ENCODE measurements around the gene IL10RB.

Gene IL10RB

DNA sequence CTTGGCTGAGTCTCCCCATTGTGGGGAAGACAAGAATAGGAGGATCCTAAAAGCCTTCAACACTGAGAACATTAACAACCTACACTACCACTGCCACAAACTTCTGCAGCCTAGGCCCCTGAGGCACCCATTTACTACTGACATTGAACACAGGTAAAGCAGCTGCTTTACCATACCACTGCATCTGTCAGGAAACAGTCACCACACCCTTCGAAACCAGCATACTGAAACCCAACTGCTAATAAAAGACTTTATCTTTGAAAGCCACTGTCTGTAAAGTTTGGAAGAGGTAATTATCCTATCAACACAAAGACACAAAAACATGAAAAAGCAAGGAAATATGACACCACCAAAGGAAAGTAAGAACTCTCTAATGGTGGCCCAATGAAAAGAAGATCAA lies 66.0 kb downstream of the IL10RB start:
- no peak for DNase-seq (ENCODE audit: low read depth)

DNA sequence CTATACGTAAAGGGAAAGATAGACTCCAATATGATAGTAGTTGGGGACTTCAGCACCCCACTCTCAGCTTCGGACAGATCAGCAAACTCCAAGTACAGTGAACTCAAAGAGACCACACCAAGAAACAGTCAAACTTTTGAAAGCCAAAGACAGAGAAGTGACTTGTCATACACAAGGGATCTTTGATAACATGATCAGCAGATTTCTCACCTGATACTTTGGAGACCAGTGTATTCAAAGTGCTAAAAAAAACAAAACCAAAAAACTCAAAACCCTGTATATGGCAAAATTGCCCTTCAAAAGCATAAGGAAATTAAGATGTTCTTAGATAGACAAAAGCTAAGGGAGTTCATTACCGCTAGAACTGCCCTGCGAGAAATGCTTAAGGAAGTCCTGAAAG lies 68.0 kb downstream of the IL10RB start:
- DNase-seq (ENCODE audit: low read depth): no peak

DNA sequence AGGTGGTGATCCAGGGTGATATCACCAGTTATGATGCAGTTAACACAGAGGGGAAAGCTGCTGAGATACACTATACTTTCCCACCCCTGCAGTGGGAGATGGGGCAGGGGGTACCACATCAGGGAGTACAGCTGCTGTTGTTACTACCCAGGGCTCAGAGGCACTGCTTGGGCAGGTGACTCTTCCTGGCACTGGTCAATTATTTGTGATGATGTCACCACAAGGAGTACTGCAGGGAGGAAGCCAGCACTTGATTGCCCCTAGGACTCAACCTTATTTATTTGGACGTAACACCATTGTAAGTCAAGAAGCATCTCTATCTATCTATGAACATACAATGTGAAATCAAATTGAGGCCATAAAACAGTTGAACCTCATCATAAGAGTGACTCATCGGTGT lies 68.7 kb downstream of the IL10RB start:
- no peak for DNase-seq (ENCODE audit: low read depth)

DNA sequence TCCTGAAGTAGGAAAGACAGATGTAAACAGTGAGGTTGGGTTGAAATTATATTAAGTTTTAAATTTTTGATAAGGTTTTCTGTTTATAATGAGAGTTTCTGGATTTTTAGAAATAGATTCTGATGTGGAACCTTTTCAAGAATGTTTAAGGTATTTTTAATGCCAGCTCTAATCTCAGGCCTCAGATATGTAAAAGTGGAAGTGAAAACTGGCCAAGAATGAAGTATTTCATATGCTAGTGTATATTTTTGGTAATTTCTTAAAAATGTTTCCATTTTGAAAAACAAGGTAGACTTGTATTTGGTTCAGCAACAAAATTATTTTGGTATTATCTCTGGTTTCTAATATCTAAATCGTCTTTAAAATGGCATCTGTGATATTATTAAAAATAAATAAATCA lies 73.0 kb downstream of the IL10RB start:
- no peak for DNase-seq (ENCODE audit: low read depth)

DNA sequence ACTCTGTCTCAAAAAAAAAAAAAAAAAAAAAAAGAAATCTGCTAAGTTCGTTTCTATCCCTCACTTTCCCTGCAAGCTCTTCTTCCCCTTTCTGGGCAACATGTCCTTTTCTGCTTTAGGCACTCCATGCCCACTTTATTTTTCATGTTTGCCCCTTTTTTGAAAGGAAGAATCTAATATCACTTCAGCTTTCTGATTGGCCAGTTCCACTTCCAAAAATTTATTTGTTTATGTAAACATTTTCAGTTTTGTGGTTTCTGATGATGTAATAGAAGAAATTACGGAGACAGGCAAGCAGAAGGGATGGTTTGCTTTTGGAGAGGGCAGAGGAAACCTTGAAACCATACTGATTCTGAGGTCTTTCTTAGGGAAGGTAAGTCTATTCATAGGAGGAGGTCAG lies 73.8 kb downstream of the IL10RB start:
- no peak for DNase-seq (ENCODE audit: low read depth)

DNA sequence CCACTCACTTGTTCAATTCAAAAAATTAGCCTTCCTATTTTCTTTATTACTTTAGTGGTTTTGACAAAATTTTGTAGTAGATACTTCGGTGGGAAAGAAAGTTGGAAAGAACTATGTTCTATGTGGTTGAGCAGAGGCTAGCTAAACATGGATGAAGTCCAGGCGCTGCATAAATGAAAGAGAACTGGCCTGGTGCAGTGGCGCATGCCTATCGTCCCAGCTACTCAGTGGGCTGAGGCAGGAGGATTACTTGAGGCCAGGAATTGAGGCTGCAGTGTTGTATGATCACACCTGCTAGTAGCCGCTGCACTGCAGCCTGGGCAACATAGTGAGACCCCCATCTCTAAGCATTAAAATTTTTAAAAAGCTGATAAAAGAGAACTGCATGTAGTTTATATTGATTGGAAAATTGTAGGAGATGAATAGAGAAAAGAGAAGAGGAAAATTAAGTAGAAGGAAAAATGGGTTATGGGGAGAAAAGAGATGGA lies 79.6 kb downstream of the IL10RB start:
- DNase-seq (ENCODE audit: low read depth): no peak
